Measurements from ENCODE around the gene UGCG. TPM values are rescaled to one million over a fixed set of nuclear protein-coding genes. Genes with fewer than 3 reads are reported as not detected.

The UGCG gene
- total RNA-seq, 1 donor from 2014 or later, result 48.1 TPM

DNA sequence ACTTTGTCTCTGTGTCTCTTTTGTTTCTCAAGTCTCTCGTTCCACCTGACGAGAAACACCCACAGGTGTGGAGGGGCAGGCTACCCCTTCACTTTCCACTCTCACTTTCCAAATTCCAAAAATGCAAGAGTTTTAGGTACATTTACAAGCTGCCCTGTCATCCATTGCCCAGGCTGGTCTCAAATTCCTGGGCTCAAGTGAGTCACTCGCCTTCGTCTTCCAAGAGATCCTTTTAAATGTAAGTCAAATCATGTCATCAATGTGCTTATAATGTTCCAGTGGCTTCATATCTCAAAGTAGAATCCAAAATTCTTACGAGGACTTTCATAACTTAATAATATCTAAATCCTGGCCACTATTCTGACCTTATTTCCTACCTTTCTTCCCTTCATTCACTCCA, 20.4 kb upstream of the UGCG start:
- TF ChIP-seq EZH2phosphoT487 (IDR thresholded peaks at IDR 0.05) (no peak), CTCF (IDR thresholded peaks at IDR 0.05) (no peak), EZH2 (IDR thresholded peaks at IDR 0.05) (no peak)
- no peak overlapping the region for H3K4me2 ChIP-seq
- Mint-ChIP-seq H3K4me1 (no peaks in the 10 kb centered on the region), H3K9me3 (no peaks in the 10 kb centered on the region), H3K27ac (no peak overlapping the region), H3K36me3 (no peaks in the 10 kb centered on the region), H3K4me3 (no peak overlapping the region), H3K27me3 (ENCODE audit: insufficient read depth, low read depth) (no peaks in the 10 kb centered on the region)
- no peaks in the 10 kb centered on the region for H3K27me3 ChIP-seq
- H3K27ac ChIP-seq, result no peak overlapping the region
- H4K20me1 ChIP-seq (ENCODE audit: low read depth), result no peaks in the 10 kb centered on the region
- no peaks in the 10 kb centered on the region for H3K4me1 ChIP-seq
- no peaks in the 10 kb centered on the region for H3K36me3 ChIP-seq
- H3K79me2 ChIP-seq (ENCODE audit: low read depth), result no peaks in the 10 kb centered on the region
- no peaks in the 10 kb centered on the region for H3F3A ChIP-seq (ENCODE audit: low read depth)
- no peak overlapping the region for H2AFZ ChIP-seq (replicated peaks)
- H3K9ac ChIP-seq, result no peak overlapping the region
- no peak overlapping the region for H3K4me3 ChIP-seq
- H3K9me3 ChIP-seq (ENCODE audit: low read depth), result no peaks in the 10 kb centered on the region
- no peak for DNase-seq (ENCODE audit: low spot score)

- no peak for DNase-seq (ENCODE audit: low spot score)
- Mint-ChIP-seq H3K4me1 (no peaks in the 10 kb centered on the region), H3K27me3 (ENCODE audit: insufficient read depth, low read depth) (no peaks in the 10 kb centered on the region), H3K36me3 (no peaks in the 10 kb centered on the region), H3K4me3 (no peak overlapping the region), H3K27ac (no peak overlapping the region), H3K9me3 (no peaks in the 10 kb centered on the region)
- H3K36me3 ChIP-seq, result no peaks in the 10 kb centered on the region
- H3K4me2 ChIP-seq, result no peak overlapping the region
- no peaks in the 10 kb centered on the region for H4K20me1 ChIP-seq (ENCODE audit: low read depth)
- no peaks in the 10 kb centered on the region for H3K4me1 ChIP-seq
- no peak overlapping the region for H2AFZ ChIP-seq (replicated peaks)
- no peaks in the 10 kb centered on the region for H3K27me3 ChIP-seq
- H3F3A ChIP-seq (ENCODE audit: low read depth), result no peaks in the 10 kb centered on the region
- H3K4me3 ChIP-seq, result no peak overlapping the region
- H3K27ac ChIP-seq, result no peak overlapping the region
- H3K79me2 ChIP-seq (ENCODE audit: low read depth), result no peaks in the 10 kb centered on the region
- no peaks in the 10 kb centered on the region for H3K9me3 ChIP-seq (ENCODE audit: low read depth)
- no peak overlapping the region for H3K9ac ChIP-seq
- no peak for TF ChIP-seq EZH2phosphoT487 (IDR thresholded peaks at IDR 0.05)
- TF ChIP-seq EZH2 (IDR thresholded peaks at IDR 0.05), result no peak
- no peak for TF ChIP-seq CTCF (IDR thresholded peaks at IDR 0.05)
Observed at GRCh38 chr9:111877420-111877819, 19.2 kb upstream of the UGCG start.

GRCh38 chr9:111878946-111879345, 17.7 kb upstream of the UGCG start:
- H3K79me2 ChIP-seq (ENCODE audit: low read depth), result no peaks in the 10 kb centered on the region
- no peak overlapping the region for H3K4me3 Mint-ChIP-seq

More at GRCh38 chr9:111878946-111879345, 17.7 kb upstream of the UGCG start:
- H3K4me1 Mint-ChIP-seq, result no peaks in the 10 kb centered on the region
- no peak overlapping the region for H3K27ac Mint-ChIP-seq
- no peak overlapping the region for H3K9ac ChIP-seq
- H2AFZ ChIP-seq (replicated peaks), result no peak overlapping the region
- no peak for DNase-seq (ENCODE audit: low spot score)
- H3K36me3 ChIP-seq, result no peaks in the 10 kb centered on the region
- H3K27ac ChIP-seq, result no peak overlapping the region
- H3F3A ChIP-seq (ENCODE audit: low read depth), result no peaks in the 10 kb centered on the region
- H3K36me3 Mint-ChIP-seq, result no peaks in the 10 kb centered on the region
- H3K4me1 ChIP-seq, result no peaks in the 10 kb centered on the region
- no peaks in the 10 kb centered on the region for H3K27me3 ChIP-seq
- H4K20me1 ChIP-seq (ENCODE audit: low read depth), result no peaks in the 10 kb centered on the region
- no peak overlapping the region for H3K4me3 ChIP-seq
- H3K9me3 Mint-ChIP-seq, result no peaks in the 10 kb centered on the region
- no peak overlapping the region for H3K4me2 ChIP-seq
- no peaks in the 10 kb centered on the region for H3K27me3 Mint-ChIP-seq (ENCODE audit: insufficient read depth, low read depth)
- H3K9me3 ChIP-seq (ENCODE audit: low read depth), result no peaks in the 10 kb centered on the region
- TF ChIP-seq CTCF (IDR thresholded peaks at IDR 0.05), result no peak
- TF ChIP-seq EZH2 (IDR thresholded peaks at IDR 0.05), result no peak
- no peak for TF ChIP-seq EZH2phosphoT487 (IDR thresholded peaks at IDR 0.05)

All from neural progenitor cell (in vitro differentiated cells).